ENCODE measurements around the gene CDK2. TPM values are rescaled to one million over a fixed set of nuclear protein-coding genes. Genes with fewer than 3 reads are reported as not detected.
"Not testable (repeated sequence)": the region's sequence is repeated elsewhere in the genome, so short reads cannot be mapped to it uniquely, and the experiment has no call there.

Gene CDK2
- total RNA-seq, 8 experiments from 2014 or later = 6.0 to 43.0 (median 15.8) TPM

DNA sequence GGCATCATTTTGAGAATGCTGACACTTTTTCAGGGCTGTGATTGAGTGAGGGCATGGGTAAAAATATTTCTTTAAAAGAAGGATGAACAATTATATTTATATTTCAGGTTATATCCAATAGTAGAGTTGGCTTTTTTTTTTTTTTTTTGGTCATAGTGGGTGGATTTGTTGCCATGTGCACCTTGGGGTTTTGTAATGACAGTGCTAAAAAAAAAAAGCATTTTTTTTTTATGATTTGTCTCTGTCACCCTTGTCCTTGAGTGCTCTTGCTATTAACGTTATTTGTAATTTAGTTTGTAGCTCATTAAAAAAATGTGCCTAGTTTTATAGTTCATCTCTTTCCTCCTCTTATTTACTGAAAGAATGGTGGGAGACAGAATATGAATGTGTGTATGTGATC is 5.8 kb downstream of the CDK2 start:
- H3K27ac ChIP-seq = peak overlapping the region; percentile 32 to 37
- H3K4me1 ChIP-seq (replicated peaks in 1 of 2) = peaks cover 0 to 13% of the 10 kb centered on the region in 2 donors
- no peak for ATAC-seq (replicated peaks in 6 of 8)
- H3K4me3 ChIP-seq = peak overlapping the region; percentile 46 to 56 (median 51)
- WGBS, 10 experiments = 0 to 100% (median 49%) methylated on average over 1 of the region's 1 CpG; no CpG with 5 or more reads in 4 of the 10 experiments
- in situ Hi-C loops (cut with MboI; ENCODE audit: low pct_unique_long_range_greater_than_20kb in 2 of 9, low sequenced_read_pairs in 9 of 9, unreplicated experiment in 9 of 9) = no loop called here

GRCh38 chr12:55972911-55973598 is 6.4 kb downstream of the CDK2 start:
- in situ Hi-C loops (cut with MboI; ENCODE audit: low pct_unique_long_range_greater_than_20kb in 2 of 9, low sequenced_read_pairs in 9 of 9, unreplicated experiment in 9 of 9) = no loop called here
- H3K4me1 ChIP-seq (replicated peaks in 1 of 2) = peaks cover 0 to 13% of the 10 kb centered on the region in 2 donors
- peak overlapping the region; percentile 46 to 56 (median 51) for H3K4me3 ChIP-seq
- 0 to 14% (median 2%) methylated on average over 1 to 15 of the region's 18 CpGs for WGBS, 10 experiments
- ATAC-seq (replicated peaks in 6 of 8) = peak in 3 of 8 experiments; percentile 1 to 5 (median 3)
- peak overlapping the region; percentile 32 to 37 for H3K27ac ChIP-seq

DNA sequence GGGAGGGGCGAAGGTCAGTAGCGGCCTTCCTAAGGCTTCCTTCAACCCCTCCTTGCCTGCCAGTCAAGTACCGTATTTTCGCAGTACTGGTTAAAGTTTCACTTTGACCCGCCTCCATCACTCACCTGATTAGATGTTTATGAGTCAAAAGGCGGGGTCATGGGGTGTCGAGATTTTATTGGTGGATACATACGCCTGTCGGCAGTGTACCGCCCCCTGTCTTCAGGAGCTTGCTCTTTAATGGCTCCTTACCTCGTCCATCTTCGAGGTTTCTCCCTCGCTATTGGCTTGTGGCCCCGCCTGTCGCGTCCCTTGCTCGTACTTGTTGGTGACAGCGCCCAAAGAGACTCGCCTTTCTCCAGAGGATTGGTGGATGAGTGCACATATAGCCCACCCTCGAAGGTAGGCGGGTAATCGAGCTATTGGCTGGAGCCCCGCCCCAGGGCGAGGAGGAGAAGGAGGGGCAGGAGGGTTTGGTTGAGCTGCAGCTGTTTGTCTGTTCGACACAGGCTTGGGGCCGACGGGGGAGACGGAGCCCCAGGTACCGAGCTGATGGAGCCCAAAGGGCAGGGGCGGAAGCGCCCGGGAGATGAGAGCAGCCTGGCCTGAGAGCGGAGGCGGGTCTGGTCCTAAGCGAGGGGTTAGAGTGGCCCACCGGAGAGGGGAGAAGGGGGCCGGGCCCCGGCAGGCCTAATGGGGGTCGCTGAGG is 7.1 kb downstream of the CDK2 start, which contains the start of gene RAB5B:
Gene RAB5B, plus strand, starts transcription at position 480 of the 709 bp plus-strand sequence. CDS start 12,883 bp downstream, outside the sequence.
- 0 to 3% (median 0%) methylated on average over 1 to 13 of the region's 39 CpGs; no CpG with 5 or more reads in 3 of the 10 experiments for WGBS, 10 experiments
- Histone ChIP-seq H3K27ac (peak within 1 kb of the TSS; percentile 88 to 92), H3K4me1 (replicated peaks in 1 of 2) (peaks cover 0 to 13% of the 10 kb centered on the region in 2 donors), H3K4me3 (peak within 1 kb of the TSS; percentile 76 to 97 (median 85))
- peak; percentile 83 to 94 (median 92) for ATAC-seq (replicated peaks in 6 of 8)
- in situ Hi-C loops (cut with MboI; ENCODE audit: low pct_unique_long_range_greater_than_20kb in 2 of 9, low sequenced_read_pairs in 9 of 9, unreplicated experiment in 9 of 9) = no loop called here

GRCh38 chr12:55974308-55974730 is 7.7 kb downstream of the CDK2 start:
- ATAC-seq (replicated peaks in 6 of 8) = peak; percentile 21 to 35 (median 28)
- Histone ChIP-seq H3K4me1 (replicated peaks in 1 of 2) (peaks cover 0 to 13% of the 10 kb centered on the region in 2 donors), H3K27ac (peak overlapping the region; percentile 88 to 92), H3K4me3 (peak overlapping the region; percentile 76 to 97 (median 85))
- WGBS, 10 experiments = 0% methylated on average over 1 of the region's 15 CpGs; no CpG with 5 or more reads in 8 of the 10 experiments
- in situ Hi-C loops (cut with MboI; ENCODE audit: low pct_unique_long_range_greater_than_20kb in 2 of 9, low sequenced_read_pairs in 9 of 9, unreplicated experiment in 9 of 9) = no loop called here

- in situ Hi-C loops (cut with MboI; ENCODE audit: low pct_unique_long_range_greater_than_20kb in 2 of 9, low sequenced_read_pairs in 9 of 9, unreplicated experiment in 9 of 9) = no loop called here
- ATAC-seq (replicated peaks in 6 of 8) = no peak
- Histone ChIP-seq H3K27ac (no peak overlapping the region), H3K4me3 (no peak overlapping the region), H3K4me1 (replicated peaks in 1 of 2) (peaks cover 0 to 5% of the 10 kb centered on the region in 2 donors)
- 97 to 100% (median 100%) methylated on average over 1 to 5 of the region's 7 CpGs; no CpG with 5 or more reads in 6 of the 10 experiments for WGBS, 10 experiments
Observed at GRCh38 chr12:55978393-55978792, 11.8 kb downstream of the CDK2 start.

DNA sequence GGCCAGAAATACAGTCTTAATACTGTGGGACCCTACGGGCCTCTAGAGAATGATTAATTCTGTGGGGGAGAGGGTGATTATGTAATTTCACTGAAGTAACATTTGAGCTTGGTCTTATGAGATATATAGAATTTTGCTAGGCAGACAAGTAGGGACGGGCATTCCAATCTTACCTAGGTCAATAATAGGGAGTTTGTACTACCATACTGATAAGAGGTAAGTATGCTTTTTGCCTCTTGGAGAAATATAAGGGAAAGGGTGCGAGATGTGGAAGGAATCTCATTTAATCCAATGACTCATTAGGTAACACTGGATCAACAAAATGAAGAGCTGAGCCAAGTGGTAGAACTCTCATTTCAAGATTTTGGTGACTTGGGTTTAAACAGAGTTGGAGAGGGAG is 12.4 kb downstream of the CDK2 start:
- no peak overlapping the region for H3K27ac ChIP-seq

DNA sequence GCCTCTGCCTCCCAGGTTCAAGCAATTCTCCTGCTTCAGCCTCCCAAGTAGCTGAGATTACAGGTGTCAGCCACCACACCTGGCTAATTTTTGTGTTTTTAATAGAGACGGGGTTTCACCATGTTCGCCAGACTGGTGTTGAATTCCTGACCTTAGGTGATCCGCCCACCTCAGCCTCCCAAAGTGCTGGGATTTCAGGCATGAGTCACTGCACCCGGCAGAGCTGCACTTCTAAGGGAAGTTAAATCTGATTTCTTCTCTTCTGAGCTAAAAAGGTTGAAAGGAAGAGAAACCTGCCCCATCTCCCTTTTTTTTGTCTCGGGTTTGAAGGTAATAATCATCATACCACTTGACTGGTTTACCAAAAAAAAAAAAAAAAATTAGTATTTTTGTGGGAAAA is 15.3 kb downstream of the CDK2 start:
- WGBS, 10 experiments = 50 to 100% (median 100%) methylated on average over 1 to 4 of the region's 5 CpGs; no CpG with 5 or more reads in 1 of the 10 experiments
- H3K4me3 ChIP-seq; ATAC-seq (replicated peaks in 6 of 8); H3K27ac ChIP-seq; in situ Hi-C loops (cut with MboI; ENCODE audit: low pct_unique_long_range_greater_than_20kb in 2 of 9, low sequenced_read_pairs in 9 of 9, unreplicated experiment in 9 of 9); H3K4me1 ChIP-seq (replicated peaks in 1 of 2): not testable (repeated sequence)

More for the DNA sequence above, 12.4 kb downstream of the CDK2 start:
- Histone ChIP-seq H3K4me3 (no peak overlapping the region), H3K4me1 (replicated peaks in 1 of 2) (peaks cover 0 to 5% of the 10 kb centered on the region in 2 donors)
- 72 to 100% (median 100%) methylated on average over 1 to 2 of the region's 3 CpGs; no CpG with 5 or more reads in 1 of the 10 experiments for WGBS, 10 experiments
- in situ Hi-C loops (cut with MboI; ENCODE audit: low pct_unique_long_range_greater_than_20kb in 2 of 9, low sequenced_read_pairs in 9 of 9, unreplicated experiment in 9 of 9) = no loop called here
- ATAC-seq (replicated peaks in 6 of 8) = no peak

GRCh38 chr12:55982319-55982936 is 15.8 kb downstream of the CDK2 start:
- H3K4me1 ChIP-seq (replicated peaks in 1 of 2) = no peaks in the 10 kb centered on the region
- H3K27ac ChIP-seq = no peak overlapping the region
- no peak overlapping the region for H3K4me3 ChIP-seq
- in situ Hi-C loops (cut with MboI; ENCODE audit: low pct_unique_long_range_greater_than_20kb in 2 of 9, low sequenced_read_pairs in 9 of 9, unreplicated experiment in 9 of 9) = no loop called here
- peak in 1 of 8 experiments; percentile 12 for ATAC-seq (replicated peaks in 6 of 8)
- 17 to 100% (median 84%) methylated on average over 1 to 3 of the region's 3 CpGs; no CpG with 5 or more reads in 2 of the 10 experiments for WGBS, 10 experiments

- no peaks in the 10 kb centered on the region for H3K4me1 ChIP-seq (replicated peaks in 1 of 2)
- in situ Hi-C loops (cut with MboI; ENCODE audit: low pct_unique_long_range_greater_than_20kb in 2 of 9, low sequenced_read_pairs in 9 of 9, unreplicated experiment in 9 of 9) = no loop called here
- no peak for ATAC-seq (replicated peaks in 6 of 8)
- no peak overlapping the region for H3K27ac ChIP-seq
- 83 to 100% (median 98%) methylated on average over 1 to 4 of the region's 4 CpGs for WGBS, 10 experiments
- H3K4me3 ChIP-seq = no peak overlapping the region
Observed at GRCh38 chr12:55983232-55983842, 16.7 kb downstream of the CDK2 start.

DNA sequence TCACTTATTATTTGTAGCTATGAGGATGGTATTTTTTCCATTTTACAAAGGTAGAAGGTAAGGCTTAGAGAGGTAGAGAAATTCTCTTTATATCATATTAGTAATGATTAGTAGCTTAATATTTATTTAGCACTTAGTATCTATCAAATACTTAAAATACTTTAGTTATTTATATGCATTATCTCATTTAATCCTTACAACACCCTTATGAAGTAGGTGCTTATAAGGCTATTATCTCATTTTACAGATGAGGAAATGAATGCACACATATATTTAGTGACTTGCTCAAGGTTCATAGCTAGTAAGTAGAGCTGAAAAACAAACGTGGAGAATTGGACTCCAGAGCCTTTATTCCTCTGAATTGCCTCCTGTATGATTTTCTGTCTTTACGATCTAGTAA is 18.2 kb downstream of the CDK2 start:
- Histone ChIP-seq H3K4me3 (no peak overlapping the region), H3K4me1 (replicated peaks in 1 of 2) (no peaks in the 10 kb centered on the region), H3K27ac (no peak overlapping the region)
- ATAC-seq (replicated peaks in 6 of 8) = no peak
- WGBS, 10 experiments = 0 to 85% (median 66%) methylated on average over 1 to 2 of the region's 2 CpGs
- in situ Hi-C loops (cut with MboI; ENCODE audit: low pct_unique_long_range_greater_than_20kb in 2 of 9, low sequenced_read_pairs in 9 of 9, unreplicated experiment in 9 of 9) = no loop called here

- Histone ChIP-seq H3K4me1 (replicated peaks in 1 of 2) (no peaks in the 10 kb centered on the region), H3K27ac (no peak overlapping the region), H3K4me3 (no peak overlapping the region)
- in situ Hi-C loops (cut with MboI; ENCODE audit: low pct_unique_long_range_greater_than_20kb in 2 of 9, low sequenced_read_pairs in 9 of 9, unreplicated experiment in 9 of 9) = no loop called here
- ATAC-seq (replicated peaks in 6 of 8) = peak in 3 of 8 experiments; percentile 79 to 95 (median 92)
- 51 to 100% (median 79%) methylated on average over 1 to 4 of the region's 4 CpGs; no CpG with 5 or more reads in 1 of the 10 experiments for WGBS, 10 experiments
Observed at GRCh38 chr12:55985341-55985740, 18.7 kb downstream of the CDK2 start.

DNA sequence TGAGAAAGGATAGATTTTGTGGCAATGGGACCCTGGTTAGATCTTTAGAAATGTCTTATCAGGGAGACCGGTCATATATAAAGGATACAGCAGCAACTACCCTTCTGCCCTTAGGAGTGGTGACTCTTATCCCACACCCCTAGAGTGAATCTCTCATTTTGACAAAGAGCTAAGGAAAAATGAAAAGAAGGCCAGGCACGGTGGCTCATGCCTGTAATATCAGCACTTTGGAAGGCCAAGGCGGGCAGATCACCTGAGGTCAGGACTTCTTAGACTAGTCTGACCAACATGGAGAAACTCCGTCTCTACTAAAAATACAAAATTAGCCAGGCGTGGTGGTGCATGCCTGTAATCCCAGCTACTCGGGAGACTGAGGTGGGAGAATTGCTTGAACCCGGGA is 19.3 kb downstream of the CDK2 start:
- in situ Hi-C loops (cut with MboI; ENCODE audit: low pct_unique_long_range_greater_than_20kb in 2 of 9, low sequenced_read_pairs in 9 of 9, unreplicated experiment in 9 of 9); H3K27ac ChIP-seq; H3K4me1 ChIP-seq (replicated peaks in 1 of 2); H3K4me3 ChIP-seq; ATAC-seq (replicated peaks in 6 of 8): not testable (repeated sequence)
- WGBS, 10 experiments = 80 to 100% (median 99%) methylated on average over 1 to 7 of the region's 7 CpGs; no CpG with 5 or more reads in 2 of the 10 experiments

Data from motor neuron (in vitro differentiated cells).